Erythroblast (primary cell): ENCODE measurements around the gene A4GALT.
"Not testable (repeated sequence)": the region's sequence is repeated elsewhere in the genome, so short reads cannot be mapped to it uniquely, and the experiment has no call there.

Source experiments
- DNase-seq, 2 experiments: peaks; one replicate each; lab custom pipeline; 2025; lab: John Stamatoyannopoulos, UW
- GATA1 ChIP-seq: IDR thresholded peaks from 2 replicates; pipeline ENCODE4 v1.6.1; 2011; ENCODE audit warnings: low read depth, mild to moderate bottlenecking, control low read depth, low read length, moderate library complexity
- POLR2A ChIP-seq: IDR thresholded peaks from 2 replicates; pipeline ENCODE4 v1.6.1; 2011; ENCODE audit warnings: mild to moderate bottlenecking, low read length

A4GALT gene, protein sequence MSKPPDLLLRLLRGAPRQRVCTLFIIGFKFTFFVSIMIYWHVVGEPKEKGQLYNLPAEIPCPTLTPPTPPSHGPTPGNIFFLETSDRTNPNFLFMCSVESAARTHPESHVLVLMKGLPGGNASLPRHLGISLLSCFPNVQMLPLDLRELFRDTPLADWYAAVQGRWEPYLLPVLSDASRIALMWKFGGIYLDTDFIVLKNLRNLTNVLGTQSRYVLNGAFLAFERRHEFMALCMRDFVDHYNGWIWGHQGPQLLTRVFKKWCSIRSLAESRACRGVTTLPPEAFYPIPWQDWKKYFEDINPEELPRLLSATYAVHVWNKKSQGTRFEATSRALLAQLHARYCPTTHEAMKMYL

DNA sequence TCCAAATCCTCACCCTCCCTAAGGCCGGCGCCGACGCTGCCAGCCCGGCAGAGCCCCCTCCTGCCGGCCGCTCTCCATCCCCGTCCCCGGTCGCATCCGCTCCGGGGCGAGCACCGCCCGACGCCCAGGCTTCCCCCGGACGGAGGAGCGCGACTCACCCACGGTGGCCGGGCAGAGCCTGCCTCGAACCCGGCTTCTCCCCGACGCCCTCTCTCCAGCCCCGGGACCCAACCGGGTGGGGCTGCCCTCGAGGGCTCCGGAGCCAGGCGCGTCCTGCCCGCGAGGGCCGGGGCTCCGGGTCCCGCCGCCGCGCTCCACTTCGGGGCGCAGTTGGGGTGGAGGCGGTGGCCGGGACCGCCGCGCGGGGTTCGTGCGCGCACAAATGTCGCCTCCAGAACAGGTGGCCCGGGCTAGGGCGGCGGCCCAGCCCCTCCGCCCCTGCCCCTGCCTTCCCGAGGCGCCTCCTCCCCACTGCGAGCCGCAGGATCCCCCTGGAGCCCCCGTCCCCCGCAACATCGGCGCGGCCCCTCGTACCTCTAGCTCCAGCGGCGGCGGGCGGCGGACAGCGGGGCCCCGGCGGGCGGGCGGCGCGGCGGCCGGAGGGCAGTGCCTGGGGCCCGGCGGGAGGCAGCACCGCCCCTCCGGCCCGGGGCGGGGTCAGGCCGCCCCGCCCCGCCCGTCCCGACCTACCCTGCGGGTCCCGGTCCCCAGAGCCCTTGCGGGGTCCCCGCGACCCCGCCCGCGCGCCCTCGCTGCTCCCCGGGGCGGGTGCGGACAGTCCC lies at the start of gene A4GALT:
TSS of gene A4GALT (minus strand) at position 608 of the 782 bp plus-strand sequence. CDS start 26,919 bp downstream, outside the sequence.
- TF ChIP-seq POLR2A, result peak; percentile 34
- TF ChIP-seq GATA1, result no peak
- DNase-seq, result peak; percentile 48 to 59

DNA sequence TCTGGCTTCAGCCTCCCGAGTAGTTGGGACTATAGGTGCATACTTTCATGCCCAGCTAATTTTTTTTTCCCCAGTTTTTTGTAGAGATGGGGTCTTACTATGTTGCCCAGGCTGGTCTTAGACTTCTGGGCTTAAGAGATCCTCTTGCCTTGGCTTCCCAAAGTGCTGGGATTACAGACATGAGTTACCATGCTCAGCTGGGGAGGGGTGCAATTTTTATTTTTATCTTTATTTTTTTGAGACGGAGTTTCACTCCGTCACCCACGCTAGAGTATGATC lies 49.7 kb upstream of the A4GALT start:
- DNase-seq, result no peak
- TF ChIP-seq POLR2A, result no peak
- no peak for TF ChIP-seq GATA1

- DNase-seq, result peak in 1 of 2 experiments; percentile 35
Observed at GRCh38 chr22:42769574-42770447, 49.1 kb upstream of the A4GALT start.

DNA sequence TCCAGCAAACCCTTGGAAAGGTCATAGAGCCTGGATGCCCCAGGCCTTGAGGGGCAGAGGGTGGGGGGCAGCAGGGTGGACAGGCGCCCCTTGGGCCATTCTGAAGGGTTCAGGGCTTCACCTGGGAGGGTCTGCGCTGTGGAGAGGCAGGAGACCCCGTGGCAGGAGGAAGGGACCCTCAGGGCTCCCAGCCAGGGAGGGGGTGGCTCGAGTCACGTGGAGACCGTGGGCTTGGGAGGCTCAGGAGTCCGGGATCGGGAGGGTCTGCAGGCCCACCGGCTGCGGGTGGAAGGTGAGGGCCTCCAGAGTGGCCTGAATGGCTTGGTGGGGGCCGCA lies 48.5 kb upstream of the A4GALT start:
- TF ChIP-seq POLR2A (no peak), GATA1 (no peak)
- DNase-seq, result no peak

More at GRCh38 chr22:42769574-42770447, 49.1 kb upstream of the A4GALT start:
- TF ChIP-seq GATA1 (no peak), POLR2A (no peak)

DNA sequence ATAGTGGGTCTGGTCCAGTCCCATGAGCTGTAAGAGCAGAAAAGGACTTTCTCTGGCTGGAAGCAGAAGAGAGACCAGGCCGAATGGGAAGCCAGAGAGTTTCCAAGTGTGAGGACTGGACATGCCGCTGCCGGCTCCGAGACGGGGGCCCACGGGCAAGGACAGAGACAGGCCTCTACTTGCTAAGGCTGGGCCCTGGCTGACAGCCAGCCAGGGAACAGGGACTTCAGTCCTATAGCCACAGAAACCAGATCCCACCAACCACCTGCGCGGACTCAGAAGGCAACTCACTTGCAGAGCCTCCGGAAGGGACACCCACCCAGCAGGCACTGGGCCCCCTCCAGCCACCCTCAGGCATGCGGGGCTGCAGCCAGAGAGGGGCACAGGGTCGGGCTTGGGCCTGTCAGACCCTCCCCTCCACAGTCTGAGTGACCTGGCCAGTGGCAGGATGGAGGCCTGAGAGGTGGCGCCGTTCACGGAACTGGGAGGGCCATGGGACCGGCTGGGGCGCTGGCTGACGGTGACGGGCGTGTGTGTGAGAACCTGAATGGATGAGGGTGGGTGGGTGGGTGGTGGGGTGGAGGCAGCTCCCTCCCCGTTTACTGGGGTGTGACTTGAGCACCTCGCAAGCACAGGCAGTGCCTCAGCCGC lies 47.8 kb upstream of the A4GALT start:
- TF ChIP-seq POLR2A (no peak), GATA1 (no peak)

DNA sequence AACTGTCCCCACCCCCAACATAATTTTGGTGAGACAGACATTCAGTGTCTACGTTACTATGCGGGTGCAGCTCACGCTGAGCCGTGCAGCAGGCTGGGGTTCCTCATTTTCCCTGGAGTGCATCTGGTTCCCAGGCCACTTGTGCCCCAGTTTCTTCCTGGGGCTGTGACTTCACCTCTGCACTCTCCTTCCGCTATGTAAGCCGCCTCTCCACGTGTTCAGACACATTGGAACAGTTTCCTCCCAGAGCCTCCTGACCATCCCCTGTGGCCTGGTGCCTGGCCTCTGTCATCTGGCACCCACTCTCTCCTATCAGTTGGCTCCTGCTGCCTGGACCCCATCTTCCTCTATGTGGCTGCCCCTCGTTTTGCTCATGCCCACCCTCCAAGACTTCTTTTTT lies 46.2 kb upstream of the A4GALT start:
- DNase-seq, result no peak
- TF ChIP-seq GATA1, result no peak
- TF ChIP-seq POLR2A, result no peak

More for the DNA sequence above, 47.8 kb upstream of the A4GALT start:
- no peak for DNase-seq

- TF ChIP-seq POLR2A, result no peak
- TF ChIP-seq GATA1, result no peak
Observed at GRCh38 chr22:42764895-42765363, 44.3 kb upstream of the A4GALT start.

GRCh38 chr22:42763965-42764480 lies 43.4 kb upstream of the A4GALT start:
- DNase-seq, result no peak
- TF ChIP-seq GATA1 (no peak), POLR2A (no peak)

More at GRCh38 chr22:42764895-42765363, 44.3 kb upstream of the A4GALT start:
- DNase-seq, result no peak

DNA sequence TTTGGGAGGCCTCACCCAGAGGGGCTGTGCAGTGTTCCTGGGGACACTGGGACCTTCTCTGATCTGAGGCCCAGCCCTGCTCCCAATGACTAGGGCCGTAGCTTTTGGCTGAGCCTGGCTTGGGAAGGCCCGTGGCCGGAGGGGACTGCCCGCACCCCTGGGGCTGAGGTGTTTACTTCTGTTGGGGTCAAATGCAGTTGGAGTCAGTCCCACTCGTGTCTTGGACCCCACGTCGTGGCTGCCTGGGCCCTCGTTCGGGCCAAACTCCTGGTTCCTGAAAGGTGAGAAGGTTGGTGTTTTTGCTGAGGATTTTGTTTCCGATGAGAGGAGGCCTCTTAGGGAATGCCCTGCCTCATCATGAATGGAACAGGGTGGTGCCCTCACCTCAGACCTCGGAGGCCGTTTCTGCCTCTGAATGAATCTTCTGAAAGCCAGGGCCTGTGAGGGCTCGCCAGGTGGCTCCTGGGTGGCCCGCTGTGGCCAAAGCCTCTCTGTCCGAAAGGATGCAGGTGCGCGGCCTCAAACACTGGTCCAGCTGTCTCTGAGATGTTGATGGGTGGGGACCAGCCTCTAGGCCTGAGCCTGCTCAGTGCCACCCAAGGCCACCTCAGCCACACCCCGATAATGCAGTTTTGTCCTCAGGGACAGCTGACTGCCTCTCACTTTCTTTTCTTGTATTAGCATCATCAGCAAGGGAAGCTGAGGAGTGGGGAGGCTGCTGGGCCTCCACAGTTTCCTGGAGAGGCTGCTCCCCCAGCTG lies 40.3 kb upstream of the A4GALT start:
- no peak for DNase-seq
- TF ChIP-seq POLR2A (no peak), GATA1 (no peak)

GRCh38 chr22:42758931-42759629 lies 38.4 kb upstream of the A4GALT start:
- no peak for DNase-seq
- no peak for TF ChIP-seq POLR2A
- TF ChIP-seq GATA1, result no peak

- DNase-seq, result peak; percentile 28 to 55
Observed at GRCh38 chr22:42755553-42755952, 34.9 kb upstream of the A4GALT start.

DNA sequence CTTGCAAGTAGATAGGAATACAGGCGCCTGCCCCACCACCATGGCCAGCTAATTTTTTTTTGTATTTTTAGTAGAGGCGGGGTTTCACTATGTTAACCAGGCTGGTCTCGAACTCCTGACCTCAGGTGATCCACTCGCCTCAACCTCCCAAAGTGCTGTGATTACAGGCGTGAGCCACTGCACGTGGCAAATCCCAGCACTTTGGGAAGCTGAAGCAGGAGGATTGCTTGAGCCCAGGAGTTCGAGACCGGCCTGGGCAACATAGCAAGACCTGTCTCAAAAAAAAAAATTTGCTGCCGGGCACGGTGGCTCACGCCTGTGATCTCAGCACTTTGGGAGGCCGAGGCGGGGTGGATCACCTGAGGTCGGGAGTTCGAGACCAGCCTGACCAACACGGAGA lies 34.5 kb upstream of the A4GALT start:
- not testable (repeated sequence) for DNase-seq
